PC-9 (cell line): ENCODE data around the gene TBRG4.

Experiments
- CTCF ChIP-seq: fragments of 200-600 bp; sonication (generic); conservative IDR thresholded peaks from 2 replicates; pipeline ENCODE4 v1.6.1; 2017; ENCODE audit warnings: mixed run types, antibody characterized with exemption, mild to moderate bottlenecking, moderate library complexity
- EZH2 ChIP-seq: fragments of 200-600 bp; sonication (generic); IDR thresholded peaks from 2 replicates; pipeline ENCODE4 v1.8.0; 2017; ENCODE audit warnings: antibody characterized with exemption, low read depth

GRCh38 chr7:45104844-45105587, 6.5 kb downstream of the TBRG4 start:
- TF ChIP-seq CTCF: no peak
- TF ChIP-seq EZH2: no peak
